ENCODE measurements around the gene BEND4.
"Not testable (repeated sequence)": the region's sequence is repeated elsewhere in the genome, so short reads cannot be mapped to it uniquely, and the experiment has no call there.

Gene BEND4

DNA sequence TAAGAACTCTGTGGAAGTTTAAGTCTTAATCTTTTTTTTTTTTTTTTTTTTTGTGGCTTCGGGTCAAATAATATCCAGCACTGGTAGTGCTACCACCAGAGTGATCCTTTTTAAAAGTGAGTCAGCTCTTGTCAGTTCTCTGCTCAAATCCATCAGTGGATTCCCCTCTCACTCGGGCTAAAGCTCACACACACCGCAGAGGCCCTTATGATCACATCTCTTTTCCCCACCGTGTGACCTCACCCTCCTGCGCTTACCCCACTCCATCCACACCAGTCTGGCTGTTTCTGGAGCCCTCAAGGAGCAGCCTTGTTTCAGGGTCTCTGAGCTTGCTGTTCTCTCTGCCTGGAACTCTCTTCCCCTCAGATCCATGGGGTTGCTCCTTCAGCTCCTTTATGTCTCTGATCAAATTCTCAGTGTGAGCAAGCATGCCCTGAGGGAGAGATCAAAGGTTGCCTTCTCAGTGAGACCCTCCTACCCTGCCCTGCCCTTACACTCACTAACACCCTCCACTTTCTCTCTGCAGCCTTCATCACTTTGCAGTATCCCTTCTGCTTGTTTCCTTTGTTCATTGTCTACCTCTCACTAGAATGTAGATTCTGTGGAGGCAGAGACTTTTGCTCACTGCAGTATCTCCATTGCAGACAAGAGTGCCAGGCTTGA lies 19.8 kb upstream of the BEND4 start:
- Histone ChIP-seq H3K9ac (ENCODE audit: low read length) (no peak overlapping the region), H3K9me3 (ENCODE audit: low read length) (no peaks in the 10 kb centered on the region), H3K27me3 (ENCODE audit: insufficient read depth, low read length) (no peaks in the 10 kb centered on the region), H2AFZ (ENCODE audit: low read length) (no peak overlapping the region), H3K4me1 (ENCODE audit: insufficient read depth, low read length, severe bottlenecking) (peaks cover 8% of the 10 kb centered on the region), H3K9me2 (ENCODE audit: low read depth, low read length) (no peaks in the 10 kb centered on the region), H3K27ac (ENCODE audit: low read depth, low read length, poor library complexity, severe bottlenecking) (no peak overlapping the region), H3K79me2 (ENCODE audit: insufficient read depth, low read length) (no peaks in the 10 kb centered on the region), H3K4me3 (ENCODE audit: low read depth, low read length, poor library complexity, severe bottlenecking) (no peak overlapping the region), H3K4me2 (ENCODE audit: low read length) (no peak overlapping the region), H3K36me3 (ENCODE audit: insufficient read depth, low read length) (no peaks in the 10 kb centered on the region), H3F3A (ENCODE audit: insufficient read depth, low read length) (no peaks in the 10 kb centered on the region), H4K20me1 (ENCODE audit: insufficient read depth, low read length) (no peaks in the 10 kb centered on the region)
- TF ChIP-seq EZH2 (IDR thresholded peaks at IDR 0.05; ENCODE audit: borderline replicate concordance, low read length), result no peak
- TF ChIP-seq, protein P1, sequence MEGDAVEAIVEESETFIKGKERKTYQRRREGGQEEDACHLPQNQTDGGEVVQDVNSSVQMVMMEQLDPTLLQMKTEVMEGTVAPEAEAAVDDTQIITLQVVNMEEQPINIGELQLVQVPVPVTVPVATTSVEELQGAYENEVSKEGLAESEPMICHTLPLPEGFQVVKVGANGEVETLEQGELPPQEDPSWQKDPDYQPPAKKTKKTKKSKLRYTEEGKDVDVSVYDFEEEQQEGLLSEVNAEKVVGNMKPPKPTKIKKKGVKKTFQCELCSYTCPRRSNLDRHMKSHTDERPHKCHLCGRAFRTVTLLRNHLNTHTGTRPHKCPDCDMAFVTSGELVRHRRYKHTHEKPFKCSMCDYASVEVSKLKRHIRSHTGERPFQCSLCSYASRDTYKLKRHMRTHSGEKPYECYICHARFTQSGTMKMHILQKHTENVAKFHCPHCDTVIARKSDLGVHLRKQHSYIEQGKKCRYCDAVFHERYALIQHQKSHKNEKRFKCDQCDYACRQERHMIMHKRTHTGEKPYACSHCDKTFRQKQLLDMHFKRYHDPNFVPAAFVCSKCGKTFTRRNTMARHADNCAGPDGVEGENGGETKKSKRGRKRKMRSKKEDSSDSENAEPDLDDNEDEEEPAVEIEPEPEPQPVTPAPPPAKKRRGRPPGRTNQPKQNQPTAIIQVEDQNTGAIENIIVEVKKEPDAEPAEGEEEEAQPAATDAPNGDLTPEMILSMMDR (IDR thresholded peaks at IDR 0.05; ENCODE audit: low read length), result no peak

DNA sequence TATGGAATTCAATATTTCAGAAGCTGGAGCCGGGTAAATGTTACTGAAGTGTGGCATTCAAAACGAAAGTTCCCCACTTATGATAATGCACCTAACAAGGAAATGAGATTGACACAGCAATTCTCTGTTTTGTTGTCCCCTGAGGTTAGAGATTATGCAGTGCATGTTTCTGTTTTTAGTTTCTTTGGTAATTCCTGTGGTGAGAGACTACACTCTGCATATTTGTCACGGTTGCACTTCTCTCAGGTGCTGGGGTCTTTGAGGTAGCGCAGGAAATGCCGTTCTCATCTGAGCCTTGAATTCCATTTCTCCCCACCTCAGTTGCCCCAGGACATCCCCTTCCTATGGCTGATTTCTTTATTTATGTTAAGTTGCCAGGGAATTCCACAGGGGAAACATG lies 15.3 kb upstream of the BEND4 start:
- Histone ChIP-seq H3K4me2 (ENCODE audit: low read length) (peak overlapping the region; percentile 12), H3K9me3 (ENCODE audit: low read length) (peaks cover 8% of the 10 kb centered on the region; the same call in 1 of the 2 replicates), H3K27ac (ENCODE audit: low read depth, low read length, poor library complexity, severe bottlenecking) (no peak overlapping the region), H3F3A (ENCODE audit: insufficient read depth, low read length) (no peaks in the 10 kb centered on the region), H3K4me3 (ENCODE audit: low read depth, low read length, poor library complexity, severe bottlenecking) (peak overlapping the region; percentile 2), H3K9ac (ENCODE audit: low read length) (no peak overlapping the region), H3K27me3 (ENCODE audit: insufficient read depth, low read length) (no peaks in the 10 kb centered on the region), H2AFZ (ENCODE audit: low read length) (no peak overlapping the region), H3K9me2 (ENCODE audit: low read depth, low read length) (no peaks in the 10 kb centered on the region), H4K20me1 (ENCODE audit: insufficient read depth, low read length) (no peaks in the 10 kb centered on the region), H3K4me1 (ENCODE audit: insufficient read depth, low read length, severe bottlenecking) (peaks cover 10% of the 10 kb centered on the region), H3K79me2 (ENCODE audit: insufficient read depth, low read length) (no peaks in the 10 kb centered on the region), H3K36me3 (ENCODE audit: insufficient read depth, low read length) (no peaks in the 10 kb centered on the region; the same call in 1 of the 2 replicates)
- no peak for TF ChIP-seq EZH2 (IDR thresholded peaks at IDR 0.05; ENCODE audit: borderline replicate concordance, low read length)
- TF ChIP-seq, protein P1 (IDR thresholded peaks at IDR 0.05; ENCODE audit: low read length), result no peak

DNA sequence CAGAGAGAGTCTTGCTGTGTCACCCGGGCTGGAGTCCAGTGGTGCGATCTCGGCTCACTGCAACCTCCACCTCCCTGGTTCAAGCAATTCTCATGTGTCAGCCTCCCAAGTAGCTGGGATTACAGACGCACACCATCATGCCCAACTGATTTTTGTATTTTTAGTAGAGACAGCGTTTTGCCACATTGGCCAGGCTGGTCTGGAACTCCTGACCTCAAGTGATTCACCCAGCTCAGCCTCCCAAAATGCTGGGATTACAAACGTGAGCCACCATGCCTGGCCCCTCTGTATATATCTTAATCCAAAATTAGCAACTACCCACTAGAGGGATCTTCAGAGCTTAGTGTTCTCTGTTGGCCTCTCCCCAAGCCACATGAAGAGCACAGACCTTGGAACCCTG lies 13.7 kb upstream of the BEND4 start:
- not testable (repeated sequence) for H3K4me3 ChIP-seq (ENCODE audit: low read depth, low read length, poor library complexity, severe bottlenecking); H3K79me2 ChIP-seq (ENCODE audit: insufficient read depth, low read length); H3K27ac ChIP-seq (ENCODE audit: low read depth, low read length, poor library complexity, severe bottlenecking); H3K9me2 ChIP-seq (ENCODE audit: low read depth, low read length); H2AFZ ChIP-seq (ENCODE audit: low read length); H3K9ac ChIP-seq (ENCODE audit: low read length); H3K4me2 ChIP-seq (ENCODE audit: low read length); H3K9me3 ChIP-seq (ENCODE audit: low read length); H3F3A ChIP-seq (ENCODE audit: insufficient read depth, low read length); H4K20me1 ChIP-seq (ENCODE audit: insufficient read depth, low read length); H3K27me3 ChIP-seq (ENCODE audit: insufficient read depth, low read length); H3K36me3 ChIP-seq (ENCODE audit: insufficient read depth, low read length)
- H3K4me1 ChIP-seq (ENCODE audit: insufficient read depth, low read length, severe bottlenecking), result peaks cover 10% of the 10 kb centered on the region
